ENCODE data around the gene NF1. TPM values are rescaled to one million over a fixed set of nuclear protein-coding genes. Genes with fewer than 3 reads are reported as not detected.
"Not testable (repeated sequence)": the region's sequence is repeated elsewhere in the genome, so short reads cannot be mapped to it uniquely, and the experiment has no call there.

NF1 gene
- total and polyA plus RNA-seq, 8 donors, result 45.0 to 57.7 (median 52.0) TPM

DNA sequence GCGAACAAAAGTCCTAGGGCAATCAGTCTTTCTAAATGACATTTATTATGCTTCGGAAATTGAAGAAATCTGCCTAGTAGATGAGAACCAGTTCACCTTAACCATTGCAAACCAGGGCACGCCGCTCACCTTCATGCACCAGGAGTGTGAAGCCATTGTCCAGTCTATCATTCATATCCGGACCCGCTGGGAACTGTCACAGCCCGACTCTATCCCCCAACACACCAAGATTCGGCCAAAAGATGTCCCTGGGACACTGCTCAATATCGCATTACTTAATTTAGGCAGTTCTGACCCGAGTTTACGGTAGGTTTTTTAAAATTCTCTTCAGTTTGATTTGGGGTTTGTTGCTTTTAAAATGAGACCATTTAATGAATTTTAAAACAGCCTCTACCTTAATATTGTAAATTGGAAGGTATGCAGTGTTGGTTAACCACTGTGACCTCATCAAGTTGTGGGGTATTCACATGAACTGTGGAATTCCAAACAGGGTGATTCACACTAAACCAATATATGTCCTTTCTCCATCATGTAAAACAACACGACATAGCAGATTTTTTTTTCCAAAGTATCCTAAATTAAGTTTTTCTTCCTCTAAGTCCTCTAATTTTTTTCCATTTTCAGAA lies 232.9 kb downstream of the NF1 start:
- no peak overlapping the region for H3K27ac ChIP-seq
- no peak for DNase-seq
- H3K4me3 ChIP-seq, result no peak overlapping the region
- TF ChIP-seq, protein P1, sequence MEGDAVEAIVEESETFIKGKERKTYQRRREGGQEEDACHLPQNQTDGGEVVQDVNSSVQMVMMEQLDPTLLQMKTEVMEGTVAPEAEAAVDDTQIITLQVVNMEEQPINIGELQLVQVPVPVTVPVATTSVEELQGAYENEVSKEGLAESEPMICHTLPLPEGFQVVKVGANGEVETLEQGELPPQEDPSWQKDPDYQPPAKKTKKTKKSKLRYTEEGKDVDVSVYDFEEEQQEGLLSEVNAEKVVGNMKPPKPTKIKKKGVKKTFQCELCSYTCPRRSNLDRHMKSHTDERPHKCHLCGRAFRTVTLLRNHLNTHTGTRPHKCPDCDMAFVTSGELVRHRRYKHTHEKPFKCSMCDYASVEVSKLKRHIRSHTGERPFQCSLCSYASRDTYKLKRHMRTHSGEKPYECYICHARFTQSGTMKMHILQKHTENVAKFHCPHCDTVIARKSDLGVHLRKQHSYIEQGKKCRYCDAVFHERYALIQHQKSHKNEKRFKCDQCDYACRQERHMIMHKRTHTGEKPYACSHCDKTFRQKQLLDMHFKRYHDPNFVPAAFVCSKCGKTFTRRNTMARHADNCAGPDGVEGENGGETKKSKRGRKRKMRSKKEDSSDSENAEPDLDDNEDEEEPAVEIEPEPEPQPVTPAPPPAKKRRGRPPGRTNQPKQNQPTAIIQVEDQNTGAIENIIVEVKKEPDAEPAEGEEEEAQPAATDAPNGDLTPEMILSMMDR (IDR thresholded peaks at IDR 0.05), result no peak
- H3K36me3 ChIP-seq, result peaks cover 0 to 32% of the 10 kb centered on the region in 2 donors
- H3K4me1 ChIP-seq, result peaks cover 0 to 4% of the 10 kb centered on the region in 2 donors
- no peak for ATAC-seq
- intact Hi-C loops (cut with DNase I), result loop anchor here in 1 of 2 donors (10.0 kb wide), 1 partner anchor 63 kb away; no protein-coding TSS in a partner anchor
- no peaks in the 10 kb centered on the region for H3K27me3 ChIP-seq
- H3K9me3 ChIP-seq, result no peaks in the 10 kb centered on the region

DNA sequence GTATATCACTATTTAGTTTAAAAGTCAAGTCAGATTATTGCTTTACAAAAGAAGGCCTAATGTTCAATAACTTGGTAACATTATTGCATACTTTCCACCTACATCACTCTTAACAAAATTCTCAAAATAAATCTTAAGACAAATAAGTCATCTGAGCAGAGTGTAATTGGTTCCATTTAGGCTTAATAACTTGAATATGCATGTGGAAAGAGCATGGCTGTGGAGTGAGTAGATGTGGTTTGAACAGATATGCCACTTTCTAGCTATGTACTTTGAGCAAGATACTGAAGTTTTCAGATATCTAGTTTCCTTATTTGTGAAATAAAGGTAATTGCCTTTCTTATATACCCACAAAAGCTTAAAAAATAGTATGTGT lies 233.4 kb downstream of the NF1 start:
- Histone ChIP-seq H3K27me3 (no peaks in the 10 kb centered on the region), H3K27ac (no peak overlapping the region), H3K4me3 (no peak overlapping the region), H3K36me3 (peaks cover 0 to 32% of the 10 kb centered on the region in 2 donors), H3K4me1 (peaks cover 0 to under 1% of the 10 kb centered on the region in 2 donors), H3K9me3 (no peaks in the 10 kb centered on the region)
- DNase-seq, result no peak
- ATAC-seq, result no peak
- intact Hi-C loops (cut with DNase I), result loop anchor here in 1 of 2 donors (10.0 kb wide), 1 partner anchor 63 kb away; no protein-coding TSS in a partner anchor
- TF ChIP-seq, protein P1 (IDR thresholded peaks at IDR 0.05), result no peak

DNA sequence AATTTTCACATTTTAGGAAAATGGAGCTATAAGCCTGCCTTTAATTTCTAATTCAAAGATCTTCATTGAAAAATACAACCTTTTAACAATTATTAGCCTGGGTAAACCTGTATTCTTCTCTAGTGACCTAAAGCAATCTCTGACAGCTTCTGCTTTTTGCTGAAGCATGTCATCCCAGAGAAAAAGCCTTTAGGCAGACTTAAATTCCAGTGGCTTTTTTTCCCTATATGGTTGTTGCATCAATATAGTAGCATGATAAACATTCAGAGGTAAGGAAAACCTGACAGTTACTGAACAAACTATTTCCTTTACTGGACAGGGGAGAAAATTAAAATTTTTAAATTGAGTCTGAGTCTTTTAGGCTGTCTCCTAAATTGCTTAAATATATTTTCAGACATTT lies 234.4 kb downstream of the NF1 start:
- ATAC-seq, result no peak
- H3K36me3 ChIP-seq, result peaks cover 0 to 32% of the 10 kb centered on the region in 2 donors
- no peak overlapping the region for H3K4me3 ChIP-seq
- H3K9me3 ChIP-seq, result no peaks in the 10 kb centered on the region
- no peaks in the 10 kb centered on the region for H3K27me3 ChIP-seq
- H3K27ac ChIP-seq, result no peak overlapping the region
- H3K4me1 ChIP-seq, result no peaks in the 10 kb centered on the region
- intact Hi-C loops (cut with DNase I), result loop anchor here in 1 of 2 donors (10.0 kb wide), 1 partner anchor 64 kb away; no protein-coding TSS in a partner anchor
- DNase-seq, result no peak
- TF ChIP-seq, protein P1 (IDR thresholded peaks at IDR 0.05), result no peak

DNA sequence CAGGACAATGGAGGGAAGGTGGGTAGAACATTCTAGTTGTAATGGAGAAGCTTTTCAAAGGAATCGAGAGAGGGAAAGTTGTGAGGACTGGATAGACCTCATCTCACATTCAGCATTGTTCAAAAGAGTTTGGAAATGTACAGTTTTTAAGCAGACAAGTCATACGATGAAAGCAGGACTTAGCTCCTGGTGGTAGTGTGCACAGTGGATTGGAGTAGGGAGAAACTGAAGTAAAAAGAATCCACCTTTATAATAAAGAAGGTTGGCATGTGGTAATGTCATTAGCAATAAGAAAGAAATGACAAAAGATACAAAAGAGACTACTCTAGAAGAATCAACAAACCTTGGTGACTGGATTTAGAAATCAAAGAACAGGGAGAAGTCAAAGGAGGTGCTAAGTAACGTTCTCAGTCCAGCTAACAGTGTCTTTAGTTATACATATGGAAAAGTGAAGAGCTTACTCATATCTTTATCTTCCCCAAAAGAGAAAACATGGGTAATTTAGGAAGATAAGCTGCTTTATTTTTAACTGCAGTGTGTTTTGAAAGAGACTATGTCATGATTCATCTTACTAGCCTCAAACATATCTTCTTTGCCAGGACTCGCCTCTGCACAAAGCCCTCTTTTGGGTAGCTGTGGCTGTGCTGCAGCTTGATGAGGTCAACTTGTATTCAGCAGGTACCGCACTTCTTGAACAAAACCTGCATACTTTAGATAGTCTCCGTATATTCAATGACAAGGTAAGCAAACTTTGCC lies 245.3 kb downstream of the NF1 start:
- Histone ChIP-seq H3K4me1 (no peaks in the 10 kb centered on the region), H3K27ac (no peak overlapping the region), H3K27me3 (no peaks in the 10 kb centered on the region), H3K4me3 (no peak overlapping the region), H3K9me3 (no peaks in the 10 kb centered on the region), H3K36me3 (peaks cover 0 to 47% of the 10 kb centered on the region in 2 donors)
- TF ChIP-seq, protein P1 (IDR thresholded peaks at IDR 0.05), result no peak
- peak; percentile 50 for ATAC-seq
- no peak for DNase-seq
- intact Hi-C loops (cut with DNase I), result no loop called here

DNA sequence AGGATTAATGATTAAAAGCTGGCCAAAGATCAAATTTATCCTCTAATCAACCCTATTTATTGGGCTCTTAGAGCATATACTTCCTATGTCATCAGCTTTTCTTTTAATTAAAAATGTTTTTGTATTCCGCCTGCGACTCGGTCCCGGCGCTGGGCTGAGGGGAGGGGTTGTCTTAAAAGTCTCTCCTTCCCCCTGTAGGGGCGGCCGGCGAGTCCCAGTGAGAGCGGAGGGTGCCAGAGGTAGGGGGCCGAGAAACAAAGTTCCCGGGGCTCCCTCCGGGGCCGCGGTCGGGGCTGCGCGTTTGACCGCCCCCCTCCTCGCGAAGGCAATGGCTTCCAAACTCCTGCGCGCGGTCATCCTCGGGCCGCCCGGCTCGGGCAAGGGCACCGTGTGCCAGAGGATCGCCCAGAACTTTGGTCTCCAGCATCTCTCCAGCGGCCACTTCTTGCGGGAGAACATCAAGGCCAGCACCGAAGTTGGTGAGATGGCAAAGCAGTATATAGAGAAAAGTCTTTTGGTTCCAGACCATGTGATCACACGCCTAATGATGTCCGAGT lies 250.5 kb downstream of the NF1 start:
- peaks cover 0 to 39% of the 10 kb centered on the region in 2 donors for H3K36me3 ChIP-seq
- H3K4me3 ChIP-seq; H3K9me3 ChIP-seq; intact Hi-C loops (cut with DNase I); H3K27me3 ChIP-seq; DNase-seq; H3K4me1 ChIP-seq; ATAC-seq; H3K27ac ChIP-seq: not testable (repeated sequence)
